HEK293 (cell line): Measurements from ENCODE around the gene ZC3H18.

Experiments used
- CTCF ChIA-PET: fragments of 350-600 bp; formaldehyde crosslinking; extraction: SDS; loops from one replicate; lab custom pipeline; 2021; ENCODE audit warnings: antibody characterized with exemption; lab: Yijun Ruan, JAX
- POLR2A ChIA-PET: fragments of 300-600 bp; formaldehyde crosslinking; extraction: SDS; loops from one replicate; lab custom pipeline; 2020; ENCODE audit warnings: antibody characterized with exemption, inconsistent platforms; lab: Yijun Ruan, JAX
- H3K27ac ChIP-seq: fragments of 200-500 bp; sonication (Bioruptor generic); 2 replicates; pipeline ENCODE4 v1.5.1; 2014; ENCODE audit warnings: low read depth, low read length, control low read depth, inconsistent platforms; ENCODE audit errors: extremely low read depth
- H3K36me3 ChIP-seq, 2 experiments: fragments of 200-500 bp in 1 of 2; sonication (Bioruptor generic) in 1 of 2; 1 replicate in 1 of 2; 2 replicates in 1 of 2; pipeline ENCODE4 v1.5.1; 2014 to 2017; ENCODE audit warnings: inconsistent platforms in 2 of 2, low read length in 2 of 2; ENCODE audit not compliant: control insufficient read depth in 2 of 2, insufficient read depth in 1 of 2
- H3K4me1 ChIP-seq: fragments of 200-500 bp; sonication (Bioruptor generic); 2 replicates; pipeline ENCODE4 v1.5.1; 2014; ENCODE audit warnings: mild to moderate bottlenecking, low read length, inconsistent platforms; ENCODE audit not compliant: control insufficient read depth, insufficient read depth
- H3K4me3 ChIP-seq: 2 replicates; pipeline ENCODE4 v1.5.1; 2011; ENCODE audit warnings: low read depth, mild to moderate bottlenecking, control low read depth, low read length, moderate library complexity
- H3K9me3 ChIP-seq: fragments of 200-500 bp; sonication (Bioruptor generic); 2 replicates; pipeline ENCODE4 v1.5.1; 2014; ENCODE audit warnings: low read depth, low read length, inconsistent platforms; ENCODE audit not compliant: control insufficient read depth, insufficient read depth
- BCL11B ChIP-seq: fragments of 450-650 bp; formaldehyde crosslinking; IDR thresholded peaks from 2 replicates; pipeline ENCODE4 v1.5.1; 2016; ENCODE audit warnings: low read depth, missing biosample characterization, missing genetic modification characterization
- CTCF ChIP-seq: fragments of 450-650 bp; formaldehyde crosslinking; IDR thresholded peaks from 2 replicates; pipeline ENCODE4 v1.5.1; 2016; ENCODE audit warnings: missing biosample characterization, missing genetic modification characterization
- MZF1 ChIP-seq: fragments of 450-650 bp; formaldehyde crosslinking; IDR thresholded peaks from 2 replicates; pipeline ENCODE4 v1.5.1; 2017; ENCODE audit warnings: missing biosample characterization, missing genetic modification characterization, borderline replicate concordance
- SCRT1 ChIP-seq: fragments of 450-650 bp; formaldehyde crosslinking; IDR thresholded peaks from 2 replicates; pipeline ENCODE4 v1.5.1; 2016; ENCODE audit warnings: missing biosample characterization, missing genetic modification characterization, borderline replicate concordance
- TSHZ1 ChIP-seq: fragments of 450-650 bp; formaldehyde crosslinking; IDR thresholded peaks from 2 replicates; pipeline ENCODE4 v1.5.1; 2016; ENCODE audit warnings: missing biosample characterization, missing genetic modification characterization, borderline replicate concordance
- ZBTB17 ChIP-seq: fragments of 450-650 bp; formaldehyde crosslinking; IDR thresholded peaks from 2 replicates; pipeline ENCODE4 v1.5.1; 2016; ENCODE audit warnings: missing biosample characterization, missing genetic modification characterization
- ZBTB26 ChIP-seq: fragments of 450-650 bp; formaldehyde crosslinking; optimal IDR thresholded peaks from 2 replicates; pipeline ENCODE3; 2016; ENCODE audit warnings: missing biosample characterization, mild to moderate bottlenecking, missing genetic modification characterization
- ZNF311 ChIP-seq: fragments of 450-650 bp; formaldehyde crosslinking; IDR thresholded peaks from 2 replicates; pipeline ENCODE4 v1.5.1; 2017; ENCODE audit warnings: missing biosample characterization, missing genetic modification characterization, borderline replicate concordance
- ZNF350 ChIP-seq: fragments of 450-650 bp; formaldehyde crosslinking; IDR thresholded peaks from 2 replicates; pipeline ENCODE4 v1.5.0; 2017; ENCODE audit warnings: missing biosample characterization, mild to moderate bottlenecking, missing genetic modification characterization
- ZNF354C ChIP-seq: fragments of 450-650 bp; formaldehyde crosslinking; IDR thresholded peaks from 2 replicates; pipeline ENCODE4 v1.5.1; 2016; ENCODE audit warnings: missing biosample characterization, missing genetic modification characterization, low read depth, borderline replicate concordance
- ZNF404 ChIP-seq: fragments of 450-650 bp; formaldehyde crosslinking; IDR thresholded peaks from 2 replicates; pipeline ENCODE4 v1.5.1; 2017; ENCODE audit warnings: missing biosample characterization, missing genetic modification characterization
- ZNF548 ChIP-seq: fragments of 450-650 bp; formaldehyde crosslinking; IDR thresholded peaks from 2 replicates; pipeline ENCODE4 v1.5.1; 2016; ENCODE audit warnings: missing biosample characterization, missing genetic modification characterization
- ZNF580 ChIP-seq: fragments of 450-650 bp; formaldehyde crosslinking; IDR thresholded peaks from 2 replicates; pipeline ENCODE4 v1.5.1; 2016; ENCODE audit warnings: missing biosample characterization, missing genetic modification characterization
- ZNF626 ChIP-seq: fragments of 450-650 bp; sonication (Bioruptor Pico); formaldehyde crosslinking; IDR thresholded peaks from 2 replicates; pipeline ENCODE4 v1.5.1; 2018; ENCODE audit warnings: missing biosample characterization, missing genetic modification characterization, inconsistent platforms
- ZNF677 ChIP-seq: fragments of 450-650 bp; IDR thresholded peaks from 2 replicates; pipeline ENCODE4 v1.5.0; 2018; ENCODE audit warnings: missing biosample characterization, mild to moderate bottlenecking, missing genetic modification characterization, moderate library complexity
- ZNF792 ChIP-seq: fragments of 450-650 bp; formaldehyde crosslinking; IDR thresholded peaks from 2 replicates; pipeline ENCODE4 v1.5.1; 2016; ENCODE audit warnings: missing biosample characterization, missing genetic modification characterization

The ZC3H18 gene

GRCh38 chr16:88526008-88526905 is 43.9 kb upstream of the ZC3H18 start:
- Histone ChIP-seq H3K4me1 (no peaks in the 10 kb centered on the region), H3K27ac (no peak overlapping the region), H3K9me3 (no peaks in the 10 kb centered on the region), H3K4me3 (no peak overlapping the region), H3K36me3 (peaks cover 0 to 30% of the 10 kb centered on the region in 2 experiments; a peak in 1 of 3 replicates)
- no peak for TF ChIP-seq CTCF (tag by site-specific recombination)
- POLR2A ChIA-PET: no interaction called here
- CTCF ChIA-PET: no interaction called here

- ChIA-PET CTCF (no interaction called here), POLR2A (no interaction called here)
- H3K27ac ChIP-seq: no peak overlapping the region
- TF ChIP-seq ZNF354C (tag by site-specific recombination) (no peak), ZNF350 (tag by site-specific recombination) (no peak), ZNF792 (tag by site-specific recombination) (no peak), ZNF626 (no peak), MZF1 (tag by site-specific recombination) (no peak), BCL11B (tag by site-specific recombination) (no peak), ZNF548 (no peak), ZNF311 (no peak), ZBTB17 (tag by site-specific recombination) (no peak), ZNF677 (tag by site-specific recombination) (no peak), TSHZ1 (tag by site-specific recombination) (no peak), ZBTB26 (tag by site-specific recombination) (no peak), ZNF580 (tag by site-specific recombination) (no peak), ZNF404 (tag by site-specific recombination) (no peak), SCRT1 (tag by site-specific recombination) (no peak)
- H3K36me3 ChIP-seq: peaks cover 0 to 34% of the 10 kb centered on the region in 2 experiments; a peak in 1 of 3 replicates
- no peaks in the 10 kb centered on the region for H3K4me1 ChIP-seq
- H3K4me3 ChIP-seq: no peak overlapping the region
- no peaks in the 10 kb centered on the region for H3K9me3 ChIP-seq
Measured at GRCh38 chr16:88526906-88527185, 43.4 kb upstream of the ZC3H18 start.
